Right hindlimb (tissue), 1 donor: ENCODE results near the gene MAP3K20.
A peak's percentile ranks its signal among the peaks of the same experiment; 100 is the strongest.
"Not testable (repeated sequence)": the region's sequence is repeated elsewhere in the genome, so short reads cannot be mapped to it uniquely, and the experiment has no call there.

Experiments used
- DNase-seq: peaks from one replicate; pipeline ENCODE4 v3.0.0-alpha.2; 2018

Gene MAP3K20

DNA sequence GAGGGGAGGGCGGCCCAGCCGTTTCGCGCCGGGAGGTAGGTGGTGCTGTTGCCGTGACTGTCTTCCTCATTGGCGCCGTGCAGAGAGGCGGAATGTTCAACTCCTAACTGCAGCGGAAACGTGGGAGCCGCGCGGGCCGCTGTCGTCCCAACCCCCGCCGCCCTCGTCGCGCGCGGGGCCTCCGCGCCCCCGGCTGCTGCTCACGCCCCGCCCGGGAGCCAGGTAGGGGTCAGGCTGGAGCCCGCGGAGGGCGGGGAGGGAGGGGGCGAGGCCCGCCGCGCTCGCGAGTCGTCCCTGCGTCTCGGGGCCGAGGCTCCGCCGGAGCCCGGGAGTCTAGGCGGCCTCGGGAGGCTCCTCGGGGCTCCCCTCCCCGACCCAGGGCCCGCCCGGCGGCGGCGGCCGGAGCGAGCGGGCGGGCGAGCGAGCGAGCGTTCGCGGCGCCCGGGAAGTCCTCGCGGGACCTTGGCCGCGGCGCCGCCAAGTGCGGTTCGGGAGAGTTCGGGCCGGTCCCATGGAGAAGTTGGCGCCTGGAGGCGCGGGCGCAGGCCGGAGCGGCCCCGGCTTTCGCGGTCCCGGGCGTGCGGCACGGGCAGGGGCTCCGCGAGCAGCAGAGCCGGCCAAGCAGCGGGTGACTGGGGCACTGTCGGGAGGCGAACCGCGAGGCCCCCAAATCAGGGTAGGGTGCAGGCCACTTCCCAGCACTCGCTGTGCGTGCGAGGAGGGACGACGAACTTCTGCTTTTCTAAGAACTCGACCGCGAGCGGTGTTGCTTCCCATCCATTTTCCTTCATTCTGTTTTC lies at the start of gene MAP3K20:
MAP3K20 (plus strand) TSS at position 66 of the 800 bp plus-strand sequence. CDS start 15,186 bp downstream, outside the sequence.
- peak; percentile 84 for DNase-seq

DNA sequence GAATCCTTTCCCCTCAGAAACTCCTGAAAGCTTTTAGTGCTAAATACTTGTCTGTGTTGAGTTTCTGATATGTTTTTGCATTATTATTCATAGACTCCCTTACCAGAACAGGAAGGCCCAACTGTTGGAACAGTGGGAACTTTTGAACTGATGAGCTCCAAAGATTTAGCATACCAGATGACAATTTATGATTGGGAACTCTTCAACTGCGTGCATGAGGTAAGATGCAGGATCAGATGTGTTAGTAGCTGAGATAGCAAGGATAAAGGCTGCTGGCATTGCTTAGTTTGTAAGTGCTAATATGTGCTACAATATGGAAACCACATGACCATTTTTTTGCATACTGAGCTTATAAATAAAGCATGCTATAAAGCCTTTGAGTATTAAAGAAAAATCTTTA lies 49.2 kb upstream of the MAP3K20 start:
- no peak for DNase-seq

- peak; percentile 88 for DNase-seq
These were observed 48.2 kb upstream of the MAP3K20 start for GRCh38 chr2:173027181-173028128.

- no peak for DNase-seq
These were observed 47.5 kb upstream of the MAP3K20 start for GRCh38 chr2:173028141-173028540.

GRCh38 chr2:173028671-173029070 lies 47.0 kb upstream of the MAP3K20 start:
- no peak for DNase-seq

- DNase-seq, result no peak
These were observed 44.8 kb upstream of the MAP3K20 start for GRCh38 chr2:173030561-173031490.

- DNase-seq, result no peak
These were observed 43.6 kb upstream of the MAP3K20 start for GRCh38 chr2:173032032-173032431.

DNA sequence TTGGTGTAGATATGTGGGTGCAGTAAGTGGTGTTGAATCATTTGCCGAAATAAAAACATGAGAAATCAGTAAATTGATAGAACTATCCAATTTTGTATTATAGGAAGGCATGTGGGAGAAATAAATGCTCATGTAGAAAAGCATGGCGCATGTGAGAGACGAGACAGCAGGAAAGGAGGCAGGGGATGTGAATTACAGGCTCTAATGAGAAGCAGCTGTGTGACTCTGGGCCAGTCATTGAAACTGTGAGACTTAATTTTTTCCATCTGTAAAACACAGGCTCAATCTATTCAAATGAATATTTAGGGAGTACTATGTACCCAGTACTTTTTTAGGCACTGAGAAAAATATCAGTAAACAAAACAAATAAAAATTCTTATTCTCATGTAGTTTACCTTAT lies 42.6 kb upstream of the MAP3K20 start:
- DNase-seq, result no peak

- DNase-seq, result no peak
These were observed 41.5 kb upstream of the MAP3K20 start for GRCh38 chr2:173034143-173034542.

DNA sequence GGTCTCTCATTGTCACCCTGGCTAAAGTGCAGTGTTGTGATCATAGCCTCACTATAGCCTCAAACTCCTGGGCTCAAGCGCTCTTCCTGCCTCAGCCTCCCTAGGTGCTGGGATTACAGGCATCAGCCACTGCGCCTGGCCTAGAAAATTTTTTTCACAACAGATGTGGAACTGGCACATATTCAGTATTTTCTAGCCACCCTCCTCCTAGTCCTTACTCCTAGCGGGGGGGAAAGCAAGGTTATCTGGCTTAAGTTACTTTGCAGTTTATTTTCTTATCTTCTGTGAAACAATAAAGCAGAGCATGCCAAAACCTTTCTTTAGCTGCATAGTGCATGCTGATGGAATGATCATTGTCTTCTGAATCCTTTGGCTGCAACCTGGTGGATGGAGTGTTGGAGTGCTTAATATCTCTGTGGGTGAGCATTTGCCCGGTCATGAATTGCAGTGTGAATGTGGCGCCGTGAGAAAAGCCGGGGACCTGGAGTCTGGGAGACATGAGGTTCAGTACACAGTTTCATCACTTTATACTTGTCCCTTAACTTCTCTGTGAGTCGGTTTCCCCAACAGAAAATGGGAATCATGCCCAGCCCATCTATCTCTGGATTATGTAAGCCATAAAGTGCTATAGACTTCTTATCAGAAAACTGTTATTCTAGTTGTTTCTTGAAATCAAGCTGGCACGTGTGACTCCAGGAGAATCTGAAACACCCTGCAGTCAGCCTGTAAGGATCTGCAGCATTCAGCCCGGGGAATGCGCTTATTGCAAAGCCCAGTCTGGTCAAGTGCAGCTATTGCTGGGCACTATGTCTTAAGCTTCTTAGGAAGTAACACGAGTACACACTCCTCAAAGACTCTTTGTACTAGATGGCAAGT lies 38.2 kb upstream of the MAP3K20 start:
- DNase-seq, result no peak

DNA sequence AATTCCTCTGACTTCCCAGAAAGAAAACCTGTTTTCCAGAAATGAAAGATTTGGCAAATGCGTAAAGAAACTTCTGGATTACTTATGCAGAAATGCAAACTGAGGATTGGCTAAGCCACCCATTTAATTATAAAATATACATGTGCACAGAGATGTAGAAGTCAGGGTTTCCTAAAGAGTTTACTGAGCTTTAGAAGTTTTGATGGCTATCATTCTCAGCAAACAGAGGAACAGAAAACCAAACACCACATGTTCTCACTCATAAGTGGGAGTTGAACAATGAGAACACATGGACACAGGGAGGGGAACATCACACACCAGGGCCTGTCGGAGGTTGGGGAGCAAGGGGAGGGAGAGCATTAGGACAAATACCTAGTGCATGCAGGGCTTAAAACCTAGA lies 37.4 kb upstream of the MAP3K20 start:
- not testable (repeated sequence) for DNase-seq

DNA sequence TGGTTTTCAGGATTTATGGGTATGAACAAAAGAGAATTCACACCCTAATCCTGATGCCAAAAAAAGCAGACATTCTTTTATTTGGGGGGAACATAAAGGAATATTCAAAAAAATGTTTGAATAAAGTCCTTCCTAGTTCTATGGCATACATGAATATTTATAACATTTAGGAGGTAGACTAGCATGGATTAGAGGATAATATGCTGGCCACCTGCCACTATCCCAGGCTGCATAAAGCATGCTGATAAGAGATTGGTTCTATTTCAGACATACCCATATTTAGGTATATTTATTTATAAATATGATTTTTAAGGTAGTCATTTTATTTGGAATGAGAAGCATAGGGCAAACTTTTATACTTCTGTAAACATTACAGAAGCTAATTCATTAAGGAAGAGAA lies 34.9 kb upstream of the MAP3K20 start:
- no peak for DNase-seq

DNA sequence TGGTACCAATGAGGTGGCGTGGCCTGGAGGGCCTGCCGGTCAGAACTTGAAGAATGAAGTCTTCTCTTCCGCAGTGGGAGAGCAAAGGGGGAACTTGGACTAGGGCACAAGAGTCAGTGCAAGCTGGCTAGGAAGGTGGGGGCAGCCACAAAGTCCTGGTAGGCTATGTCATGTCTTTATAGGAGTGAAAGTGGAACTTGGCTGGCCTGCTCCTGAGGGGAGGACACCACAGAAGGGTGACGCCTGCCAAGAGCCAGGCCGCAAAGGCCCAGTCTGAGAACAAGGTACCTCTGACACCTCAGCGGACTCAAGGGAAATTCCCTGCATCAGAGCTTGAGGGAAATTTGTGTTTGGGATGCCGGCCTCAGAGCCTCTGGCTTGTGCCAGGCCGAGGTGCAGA lies 32.2 kb upstream of the MAP3K20 start:
- DNase-seq, result no peak

DNA sequence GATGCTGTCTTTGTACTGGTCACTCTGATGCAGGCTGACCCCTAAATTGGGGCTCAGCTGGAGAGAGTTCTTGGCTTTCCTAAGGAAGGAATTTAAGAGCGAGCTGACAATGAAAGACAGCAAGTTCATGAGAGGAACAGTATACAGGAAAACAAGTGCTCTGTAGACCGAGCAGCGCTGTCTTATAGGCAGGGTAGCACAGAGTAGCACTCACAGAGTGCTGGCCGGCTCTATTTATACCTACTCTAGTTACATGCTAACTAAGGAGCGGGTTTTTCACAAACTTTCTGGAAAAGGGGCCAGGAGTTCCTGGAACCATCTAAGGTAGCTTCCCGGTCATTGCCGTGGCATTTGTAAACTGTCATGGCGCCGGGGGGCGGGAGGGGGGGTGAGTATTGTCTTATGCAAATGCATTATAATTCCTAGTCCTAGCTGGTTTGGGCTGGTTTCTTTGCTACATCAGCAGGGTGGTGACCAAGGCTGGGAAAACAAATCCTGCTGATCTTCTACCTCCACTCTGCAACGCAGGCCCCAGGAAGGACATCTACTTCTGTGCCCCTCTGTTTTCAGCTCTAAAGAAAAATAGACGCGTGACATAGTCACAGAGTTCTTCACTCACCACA lies 31.6 kb upstream of the MAP3K20 start:
- DNase-seq, result no peak

DNA sequence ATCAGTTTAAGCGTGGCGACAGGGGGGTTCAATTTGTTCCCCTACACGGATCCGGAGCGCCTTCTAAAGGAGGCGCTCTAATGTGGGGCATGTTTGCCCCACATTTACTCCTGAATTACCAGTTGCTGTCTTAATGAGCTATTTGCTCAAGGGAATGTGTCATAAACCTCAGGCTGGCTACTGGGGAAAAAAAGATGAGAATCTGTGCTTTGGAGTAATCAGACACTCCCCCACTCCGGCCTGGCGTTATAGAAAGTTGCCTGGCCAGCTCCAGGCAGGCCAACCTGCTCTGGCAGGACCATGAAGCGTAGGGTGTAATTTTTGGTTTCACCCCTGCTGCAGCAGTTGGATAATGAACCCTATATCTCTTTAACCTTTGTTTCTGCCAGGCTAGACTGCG lies 31.0 kb upstream of the MAP3K20 start:
- no peak for DNase-seq

- DNase-seq, result no peak
These were observed 30.5 kb upstream of the MAP3K20 start for GRCh38 chr2:173045181-173045580.

- no peak for DNase-seq
These were observed 27.1 kb upstream of the MAP3K20 start for GRCh38 chr2:173048522-173048896.

DNA sequence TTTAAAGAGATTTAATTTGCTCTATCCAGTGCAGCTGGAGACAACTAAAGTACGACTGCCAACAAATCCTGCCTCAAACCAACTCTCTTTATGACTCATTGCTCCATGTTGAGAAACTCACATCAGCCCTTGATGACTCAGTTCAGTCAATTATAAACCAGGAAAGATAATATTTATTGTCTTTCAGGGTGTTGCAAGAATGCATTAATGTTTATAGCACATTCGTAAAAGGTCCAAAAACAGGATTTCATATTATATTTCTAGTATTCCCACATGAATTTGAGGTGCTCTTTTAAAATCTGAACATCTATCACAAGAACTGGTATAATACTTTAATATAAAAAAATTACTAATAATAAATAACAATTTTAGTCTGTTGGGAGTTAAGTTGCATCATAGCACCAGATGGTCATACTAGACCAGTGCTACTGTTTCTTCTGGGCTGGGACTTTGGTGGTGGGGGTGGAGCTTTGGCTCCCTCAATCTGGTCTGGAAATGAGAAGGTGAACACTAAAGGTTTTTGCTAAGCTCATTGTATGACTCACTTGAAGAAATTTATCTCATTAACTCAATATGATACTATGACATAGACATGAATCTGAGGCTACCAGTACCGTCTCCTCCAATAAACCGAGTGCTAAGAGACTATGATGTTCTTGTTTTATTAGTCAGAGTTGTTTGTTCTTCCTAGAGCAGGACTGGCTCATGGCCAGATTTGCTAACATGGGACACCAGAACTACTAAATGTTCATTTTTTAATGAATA lies 26.6 kb upstream of the MAP3K20 start:
- peak; percentile 54 for DNase-seq

DNA sequence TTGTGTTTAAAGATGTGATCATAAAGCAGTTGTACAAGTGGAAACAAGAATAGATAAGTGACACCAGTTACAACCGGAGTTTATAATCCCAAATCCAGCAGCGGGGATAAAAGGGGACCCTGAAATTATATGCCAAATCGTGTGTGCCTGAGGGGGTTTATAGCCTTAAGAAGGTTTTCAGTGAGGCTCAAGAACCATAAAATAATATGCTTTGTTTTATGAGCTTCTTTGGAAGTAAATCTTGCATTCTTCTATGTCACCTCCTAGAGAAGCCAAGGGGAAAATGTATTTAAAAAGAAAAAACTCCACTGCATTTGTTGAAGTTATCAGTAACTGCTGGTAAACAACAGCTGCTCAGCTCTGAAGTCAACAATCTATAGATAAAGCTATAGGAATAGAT lies 25.8 kb upstream of the MAP3K20 start:
- DNase-seq, result no peak

GRCh38 chr2:173050684-173051083 lies 25.0 kb upstream of the MAP3K20 start:
- no peak for DNase-seq
